Calu3 (cell line): ENCODE measurements around the gene HS3ST4. TPM values are rescaled to one million over a fixed set of nuclear protein-coding genes. Genes with fewer than 3 reads are reported as not detected.
"Not testable (repeated sequence)": the region's sequence is repeated elsewhere in the genome, so short reads cannot be mapped to it uniquely, and the experiment has no call there.

ENCODE experiments used
- BruUV-seq: library from RNA; stranded (reverse); fragments of 400-500 nt; replicated peaks from 2 replicates; lab custom pipeline; 2021; lab: Mats Ljungman, UMichigan
- CTCF ChIA-PET: fragments of 300-600 bp; sonication (Branson Sonifier 250); formaldehyde crosslinking; loops from one replicate; lab custom pipeline; 2022; ENCODE audit warnings: antibody characterized with exemption; lab: Charles Lee
- DNase-seq: peaks from one replicate; pipeline ENCODE4 v3.0.0; 2022
- H3K27ac Mint-ChIP-seq: one replicate; pipeline ENCODE4 v1.8.0; 2022; ENCODE audit warnings: mixed read lengths; ENCODE audit not compliant: unreplicated experiment
- H3K27me3 Mint-ChIP-seq: one replicate; pipeline ENCODE4 v1.8.0; 2022; ENCODE audit warnings: mixed read lengths; ENCODE audit not compliant: unreplicated experiment
- H3K36me3 Mint-ChIP-seq: one replicate; pipeline ENCODE4 v1.8.0; 2022; ENCODE audit warnings: mild to moderate bottlenecking, moderate library complexity, mixed read lengths; ENCODE audit not compliant: insufficient read depth, unreplicated experiment
- H3K4me1 Mint-ChIP-seq: one replicate; pipeline ENCODE4 v1.8.0; 2022; ENCODE audit warnings: mild to moderate bottlenecking, low read depth, mixed read lengths; ENCODE audit not compliant: unreplicated experiment
- H3K4me3 Mint-ChIP-seq: one replicate; pipeline ENCODE4 v1.8.0; 2022; ENCODE audit warnings: mild to moderate bottlenecking, low read depth, moderate library complexity, mixed read lengths; ENCODE audit not compliant: unreplicated experiment
- H3K9me3 Mint-ChIP-seq: one replicate; pipeline ENCODE4 v1.8.0; 2022; ENCODE audit warnings: low read depth, mixed read lengths; ENCODE audit not compliant: unreplicated experiment
- intact Hi-C: fragments of 100-400 bp; cut with micrococcal nuclease; formaldehyde crosslinking; loops from one replicate; pipeline ENCODE4 v1.10.0; 2022; ENCODE audit not compliant: unreplicated experiment
- total RNA-seq: library from RNA; stranded (reverse); gene quantifications from 2 replicates; pipeline ENCODE4 v1.2.3, GENCODE V29; 2022
- TF ChIP-seq, protein P1 (sequence below): fragments of 200-600 bp; IDR thresholded peaks from one replicate; pipeline ENCODE4 v1.8.0; 2022; ENCODE audit warnings: antibody characterized with exemption; ENCODE audit not compliant: unreplicated experiment

HS3ST4 gene
- total RNA-seq, 1 experiment from 2014 or later: not detected

DNA sequence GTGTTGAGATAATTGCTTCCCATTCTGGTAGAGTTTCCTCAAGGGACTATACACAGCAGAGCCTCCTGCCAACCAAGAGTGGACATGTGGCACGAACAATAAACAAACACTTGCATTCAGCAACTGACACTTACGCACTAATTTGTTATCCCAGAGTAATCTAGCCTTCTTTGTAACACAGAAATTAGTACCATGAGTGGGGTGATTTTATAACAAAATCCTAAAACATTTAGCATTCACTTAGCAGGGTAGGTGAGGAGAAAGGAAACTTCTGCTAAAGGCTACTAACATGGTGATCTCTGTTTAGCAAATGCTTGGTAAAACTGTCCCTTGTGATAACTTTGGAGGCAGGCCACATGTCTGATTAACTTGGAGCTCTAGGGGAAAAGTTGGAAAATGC, 325.2 kb downstream of the HS3ST4 start:
- intact Hi-C loops: no loop called here
- TF ChIP-seq, protein P1, sequence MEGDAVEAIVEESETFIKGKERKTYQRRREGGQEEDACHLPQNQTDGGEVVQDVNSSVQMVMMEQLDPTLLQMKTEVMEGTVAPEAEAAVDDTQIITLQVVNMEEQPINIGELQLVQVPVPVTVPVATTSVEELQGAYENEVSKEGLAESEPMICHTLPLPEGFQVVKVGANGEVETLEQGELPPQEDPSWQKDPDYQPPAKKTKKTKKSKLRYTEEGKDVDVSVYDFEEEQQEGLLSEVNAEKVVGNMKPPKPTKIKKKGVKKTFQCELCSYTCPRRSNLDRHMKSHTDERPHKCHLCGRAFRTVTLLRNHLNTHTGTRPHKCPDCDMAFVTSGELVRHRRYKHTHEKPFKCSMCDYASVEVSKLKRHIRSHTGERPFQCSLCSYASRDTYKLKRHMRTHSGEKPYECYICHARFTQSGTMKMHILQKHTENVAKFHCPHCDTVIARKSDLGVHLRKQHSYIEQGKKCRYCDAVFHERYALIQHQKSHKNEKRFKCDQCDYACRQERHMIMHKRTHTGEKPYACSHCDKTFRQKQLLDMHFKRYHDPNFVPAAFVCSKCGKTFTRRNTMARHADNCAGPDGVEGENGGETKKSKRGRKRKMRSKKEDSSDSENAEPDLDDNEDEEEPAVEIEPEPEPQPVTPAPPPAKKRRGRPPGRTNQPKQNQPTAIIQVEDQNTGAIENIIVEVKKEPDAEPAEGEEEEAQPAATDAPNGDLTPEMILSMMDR: no peak
- DNase-seq: no peak
- Mint-ChIP-seq H3K9me3 (peaks cover 20% of the 10 kb centered on the region), H3K27me3 (no peaks in the 10 kb centered on the region), H3K27ac (no peak overlapping the region), H3K36me3 (no peaks in the 10 kb centered on the region), H3K4me3 (no peak overlapping the region), H3K4me1 (no peaks in the 10 kb centered on the region)
- CTCF ChIA-PET: no interaction called here
- BruUV-seq: no TSS peak

DNA sequence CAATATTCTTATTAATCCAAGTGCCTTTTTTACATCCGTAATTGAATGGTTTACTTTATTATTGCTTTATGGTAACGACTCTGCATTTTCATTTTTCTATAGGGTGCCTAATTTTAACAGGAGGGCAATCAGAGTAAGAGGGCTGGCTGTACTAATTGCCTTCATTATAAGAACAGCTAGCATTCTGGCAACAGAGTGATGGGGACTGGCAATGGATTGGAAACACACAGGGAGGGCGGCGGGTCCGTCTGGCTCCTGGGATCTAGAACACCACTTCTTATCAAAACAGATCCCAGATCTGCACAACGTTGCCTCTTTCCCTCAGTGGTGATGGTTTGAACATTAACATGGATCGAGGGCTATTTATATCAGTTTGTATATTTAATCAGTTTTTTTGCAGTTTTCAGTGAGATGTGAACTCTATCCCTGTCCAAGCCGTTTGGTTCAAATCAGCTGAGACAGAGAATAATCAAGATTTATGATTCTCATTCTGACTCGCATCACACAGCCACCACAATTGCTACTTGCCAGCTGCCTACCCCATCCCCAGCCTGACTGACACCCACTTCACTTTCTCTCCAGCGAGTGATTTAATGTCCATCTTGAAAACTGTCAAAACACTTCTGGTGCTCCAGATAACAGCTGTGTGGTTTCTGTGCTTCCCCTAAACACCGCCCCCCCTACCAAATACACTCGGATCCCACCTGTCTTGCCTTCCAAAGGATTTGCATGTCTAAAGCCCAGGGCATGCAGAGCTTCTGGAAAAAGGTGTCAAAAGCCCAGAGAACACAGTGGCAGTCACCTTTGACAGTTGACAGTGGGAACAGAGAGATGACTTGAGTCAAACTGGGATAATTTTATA, 327.9 kb downstream of the HS3ST4 start:
- Mint-ChIP-seq H3K9me3 (peaks cover 14% of the 10 kb centered on the region), H3K27ac (no peak overlapping the region), H3K27me3 (no peaks in the 10 kb centered on the region), H3K4me3 (no peak overlapping the region), H3K36me3 (no peaks in the 10 kb centered on the region), H3K4me1 (no peaks in the 10 kb centered on the region)
- DNase-seq: no peak
- intact Hi-C loops: no loop called here
- CTCF ChIA-PET: no interaction called here
- no TSS peak for BruUV-seq
- TF ChIP-seq, protein P1: no peak

DNA sequence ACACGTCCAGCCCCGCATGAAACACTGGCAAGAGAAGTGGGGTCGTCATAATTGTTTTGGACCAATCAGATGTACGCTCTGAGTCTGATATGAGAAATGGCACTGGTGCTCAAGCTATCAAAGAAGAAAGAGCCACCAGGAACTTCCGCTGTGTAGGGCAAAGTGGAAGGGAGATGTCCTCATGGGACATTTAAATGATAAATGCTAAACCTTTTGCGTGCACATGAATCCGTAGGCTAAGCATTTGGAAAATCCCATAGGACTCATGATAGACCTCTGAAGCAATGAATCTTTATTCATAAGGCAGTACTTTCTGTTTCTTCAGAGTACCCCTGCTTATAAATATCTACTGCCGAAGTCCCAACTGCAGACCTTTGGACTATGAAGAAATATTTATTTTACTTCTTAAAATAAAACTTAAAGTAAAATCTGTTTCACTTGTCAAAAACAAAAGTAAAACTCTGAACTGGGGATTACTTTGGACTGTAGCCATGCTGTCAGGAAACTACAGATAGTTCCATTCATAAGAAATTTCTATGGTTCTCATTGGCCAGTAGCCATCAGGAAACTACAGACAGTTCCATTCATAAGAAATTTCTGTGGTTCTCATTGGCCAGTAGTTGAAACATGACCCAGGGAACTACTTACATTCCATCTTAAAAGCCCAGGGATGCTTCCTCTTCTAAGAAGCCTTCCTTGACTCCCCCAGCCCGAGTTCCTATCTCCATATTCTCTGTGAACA, 335.1 kb downstream of the HS3ST4 start:
- Mint-ChIP-seq H3K4me3 (no peak overlapping the region), H3K27me3 (no peaks in the 10 kb centered on the region), H3K9me3 (peaks cover 19% of the 10 kb centered on the region), H3K27ac (no peak overlapping the region), H3K4me1 (no peaks in the 10 kb centered on the region), H3K36me3 (no peaks in the 10 kb centered on the region)
- no TSS peak for BruUV-seq
- TF ChIP-seq, protein P1: no peak
- DNase-seq: no peak
- CTCF ChIA-PET: no interaction called here
- intact Hi-C loops: no loop called here

DNA sequence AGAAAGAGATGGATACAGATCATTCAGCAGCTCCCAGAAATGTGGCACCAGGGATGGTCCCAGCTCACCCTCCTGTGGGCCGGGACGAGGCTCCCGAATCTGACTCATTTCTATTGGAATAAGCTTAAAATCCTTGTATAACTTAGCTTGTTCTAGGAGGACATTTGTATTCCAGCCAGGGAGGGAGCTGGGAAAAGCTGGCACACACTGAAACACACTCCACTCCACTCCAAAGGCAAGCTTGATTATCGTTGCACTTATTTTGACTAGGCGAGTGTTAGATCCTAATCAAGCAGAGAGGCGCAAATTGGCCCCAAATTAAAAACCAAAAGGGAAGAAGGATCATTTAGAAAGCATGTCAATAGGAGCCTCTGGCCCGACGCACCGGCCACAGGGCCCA, 339.5 kb downstream of the HS3ST4 start:
- intact Hi-C loops: no loop called here
- Mint-ChIP-seq H3K4me3 (no peak overlapping the region), H3K4me1 (no peaks in the 10 kb centered on the region), H3K27ac (no peak overlapping the region), H3K27me3 (no peaks in the 10 kb centered on the region), H3K36me3 (no peaks in the 10 kb centered on the region), H3K9me3 (peaks cover 21% of the 10 kb centered on the region)
- DNase-seq: no peak
- BruUV-seq: no TSS peak
- TF ChIP-seq, protein P1: no peak
- CTCF ChIA-PET: no interaction called here

DNA sequence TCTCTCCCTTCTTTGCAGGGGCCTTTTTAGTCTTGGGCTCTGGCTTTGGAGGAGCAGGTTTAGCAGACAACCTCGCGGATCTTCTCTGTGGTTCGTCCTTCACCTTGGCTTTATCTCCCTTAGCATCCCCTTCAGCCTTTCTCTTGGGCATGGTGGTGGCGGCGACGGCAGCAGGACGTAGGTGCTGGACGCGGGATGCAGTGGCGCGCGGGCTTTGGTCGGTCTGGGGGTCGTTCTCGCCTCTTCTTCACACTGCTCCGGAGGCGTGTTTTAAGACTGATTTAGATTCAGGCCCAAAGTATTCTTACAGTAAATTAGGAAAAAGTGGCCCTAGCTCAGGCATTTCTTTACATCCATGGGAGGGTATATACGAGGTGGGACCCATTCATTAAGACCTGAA, 340.9 kb downstream of the HS3ST4 start:
- H3K4me3 Mint-ChIP-seq, intact Hi-C loops, CTCF ChIA-PET, BruUV-seq, H3K36me3 Mint-ChIP-seq, DNase-seq, H3K27ac Mint-ChIP-seq, H3K4me1 Mint-ChIP-seq, H3K27me3 Mint-ChIP-seq: not testable (repeated sequence)
- H3K9me3 Mint-ChIP-seq: peaks cover 21% of the 10 kb centered on the region
